Breast epithelium (tissue), 4 donors: ENCODE results near the gene CFAP300. TPM values are rescaled to one million over a fixed set of nuclear protein-coding genes. Genes with fewer than 3 reads are reported as not detected.

ENCODE experiments used
- DNase-seq, 2 donors: peaks; one replicate each; pipeline ENCODE4 v3.0.0-alpha.2; 2019; ENCODE audit warnings: low spot score in 2 of 2
- H3K27ac ChIP-seq, 2 donors: fragments of 200-600 bp; sonication (generic) in 1 of 2; one replicate each; pipeline ENCODE4 v1.5.1; 2016 to 2019; ENCODE audit warnings: mild to moderate bottlenecking in 1 of 2
- H3K27me3 ChIP-seq, 2 donors: fragments of 200-600 bp; sonication (generic) in 1 of 2; one replicate each; pipeline versions ENCODE4 v1.5.1 to v1.6.0; 2017 to 2019; ENCODE audit warnings: control low read depth in 1 of 2, mild to moderate bottlenecking in 1 of 2
- H3K36me3 ChIP-seq: fragments of 200-600 bp; one replicate; pipeline ENCODE4 v1.5.1; 2019
- H3K4me1 ChIP-seq, 2 donors: fragments of 200-600 bp; sonication (generic); one replicate each; pipeline ENCODE4 v1.5.1; 2016 to 2019; ENCODE audit warnings: control low read depth in 1 of 2
- H3K4me3 ChIP-seq, 3 donors: fragments of 200-600 bp; sonication (generic); 1 replicate in 2 of 3; 2 replicates in 1 of 3; pipeline ENCODE4 v1.5.1; 2016 to 2019; ENCODE audit warnings: mild to moderate bottlenecking in 3 of 3, moderate library complexity in 2 of 3
- H3K9me3 ChIP-seq, 2 donors: fragments of 200-600 bp; sonication (generic) in 1 of 2; one replicate each; pipeline ENCODE4 v1.5.1; 2016 to 2019; ENCODE audit warnings: control low read depth in 1 of 2
- CTCF ChIP-seq, 3 donors: fragments of 450-650 bp; IDR thresholded peaks; one replicate each; pipeline ENCODE4 v1.5.1; 2016 to 2017; ENCODE audit warnings: antibody characterized with exemption in 3 of 3, mild to moderate bottlenecking in 3 of 3, moderate library complexity in 3 of 3
- POLR2A ChIP-seq: fragments of 450-650 bp; IDR thresholded peaks from one replicate; pipeline ENCODE4 v1.6.1; 2016; ENCODE audit warnings: antibody characterized with exemption, mild to moderate bottlenecking, moderate library complexity
- POLR2AphosphoS5 ChIP-seq, 3 donors: sonication (generic); formaldehyde crosslinking; IDR thresholded peaks; one replicate each; pipeline ENCODE4 v1.6.1; 2017; ENCODE audit warnings: antibody characterized with exemption in 3 of 3
- intact Hi-C: fragments of 100-400 bp; cut with DNase I; formaldehyde crosslinking; loops from one replicate; pipeline ENCODE4 v1.15.1; 2023; ENCODE audit warnings: low total_unique reads
- total RNA-seq, 3 donors: library from RNA; depleted of rRNA; stranded (reverse); fragments of >200 nt; gene quantifications; one replicate each; pipeline ENCODE4 v1.1.0, GENCODE V29; 2016

Gene CFAP300
- total RNA-seq, 3 donors from 2014 or later, result 2.0 to 8.3 (median 4.4) TPM

- H3K4me3 ChIP-seq, result no peak overlapping the region
- TF ChIP-seq CTCF (IDR thresholded peaks at IDR 0.05) (no peak), POLR2AphosphoS5 (IDR thresholded peaks at IDR 0.05) (no peak)
- no peaks in the 10 kb centered on the region for H3K36me3 ChIP-seq
- intact Hi-C loops, result no loop called here
- H3K4me1 ChIP-seq, result no peaks in the 10 kb centered on the region
- H3K27me3 ChIP-seq, result no peaks in the 10 kb centered on the region
- no peak overlapping the region for H3K27ac ChIP-seq
- DNase-seq, result no peak
- H3K9me3 ChIP-seq, result no peaks in the 10 kb centered on the region
Observed at GRCh38 chr11:102050927-102051575, 3.8 kb downstream of the CFAP300 start.

DNA sequence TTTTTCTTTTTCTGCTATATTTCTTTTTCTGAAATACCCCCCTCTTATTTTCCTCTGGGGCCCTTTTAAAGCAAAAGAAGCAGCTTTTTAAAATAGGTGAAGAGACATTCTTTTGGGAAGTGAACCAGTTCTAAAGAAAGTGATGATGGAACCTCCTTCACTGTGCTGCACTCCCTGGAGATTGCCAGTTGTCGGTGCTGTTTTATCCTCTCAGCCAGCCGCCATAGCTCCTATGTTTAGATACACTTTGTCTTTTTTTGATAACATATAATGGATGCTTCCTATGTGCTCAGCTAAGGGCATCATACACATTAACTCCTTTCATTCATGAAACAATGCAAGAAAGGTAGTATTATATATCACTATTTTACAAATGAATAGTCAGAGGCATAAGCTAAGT is 14.0 kb downstream of the CFAP300 start:
- intact Hi-C loops, result no loop called here
- H3K36me3 ChIP-seq, result no peaks in the 10 kb centered on the region

DNA sequence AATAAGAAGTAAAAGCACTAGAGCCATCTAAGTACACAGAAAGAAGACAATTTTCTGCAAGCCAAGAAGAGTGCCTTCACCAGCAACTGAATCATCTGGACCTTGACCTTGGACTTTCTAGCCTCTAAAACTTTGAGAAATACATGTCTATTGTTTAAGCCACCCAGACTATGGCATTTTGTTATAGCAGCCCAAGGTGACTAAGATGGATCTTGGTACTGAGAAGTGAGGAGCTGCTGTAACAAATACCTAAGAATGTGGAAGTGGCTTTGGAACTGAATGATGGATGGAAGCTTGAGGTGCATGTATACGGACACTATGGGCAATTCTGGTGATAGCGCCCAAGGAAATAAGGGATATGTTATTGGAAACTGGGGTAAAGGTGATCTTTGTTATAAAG is 14.9 kb downstream of the CFAP300 start:
- intact Hi-C loops, result no loop called here

More for the DNA sequence above, 14.0 kb downstream of the CFAP300 start:
- TF ChIP-seq POLR2AphosphoS5 (IDR thresholded peaks at IDR 0.05) (no peak), POLR2A (no peak), CTCF (IDR thresholded peaks at IDR 0.05) (no peak)
- no peak for DNase-seq
- H3K27me3 ChIP-seq, result no peaks in the 10 kb centered on the region
- H3K4me1 ChIP-seq, result no peaks in the 10 kb centered on the region
- H3K4me3 ChIP-seq, result no peak overlapping the region
- H3K27ac ChIP-seq, result no peak overlapping the region
- H3K9me3 ChIP-seq, result no peaks in the 10 kb centered on the region

GRCh38 chr11:102064316-102064715 is 17.1 kb downstream of the CFAP300 start:
- no peak for TF ChIP-seq CTCF (IDR thresholded peaks at IDR 0.05)
- peak in 1 of 3 donors; percentile 27 for TF ChIP-seq POLR2AphosphoS5 (IDR thresholded peaks at IDR 0.05)
- no peak for TF ChIP-seq POLR2A
- H3K9me3 ChIP-seq, result no peaks in the 10 kb centered on the region
- no peaks in the 10 kb centered on the region for H3K36me3 ChIP-seq
- H3K4me3 ChIP-seq, result no peak overlapping the region
- no peaks in the 10 kb centered on the region for H3K27me3 ChIP-seq
- H3K27ac ChIP-seq, result peak overlapping the region; percentile 30 to 40
- intact Hi-C loops, result no loop called here
- DNase-seq, result peak in 1 of 2 donors; percentile 47
- no peaks in the 10 kb centered on the region for H3K4me1 ChIP-seq

More for the DNA sequence above, 14.9 kb downstream of the CFAP300 start:
- H3K9me3 ChIP-seq, result no peaks in the 10 kb centered on the region
- H3K4me3 ChIP-seq, result no peak overlapping the region
- no peak overlapping the region for H3K27ac ChIP-seq
- TF ChIP-seq POLR2AphosphoS5 (IDR thresholded peaks at IDR 0.05) (no peak), CTCF (IDR thresholded peaks at IDR 0.05) (no peak), POLR2A (no peak)
- no peaks in the 10 kb centered on the region for H3K27me3 ChIP-seq
- H3K36me3 ChIP-seq, result no peaks in the 10 kb centered on the region
- no peaks in the 10 kb centered on the region for H3K4me1 ChIP-seq
- DNase-seq, result no peak

DNA sequence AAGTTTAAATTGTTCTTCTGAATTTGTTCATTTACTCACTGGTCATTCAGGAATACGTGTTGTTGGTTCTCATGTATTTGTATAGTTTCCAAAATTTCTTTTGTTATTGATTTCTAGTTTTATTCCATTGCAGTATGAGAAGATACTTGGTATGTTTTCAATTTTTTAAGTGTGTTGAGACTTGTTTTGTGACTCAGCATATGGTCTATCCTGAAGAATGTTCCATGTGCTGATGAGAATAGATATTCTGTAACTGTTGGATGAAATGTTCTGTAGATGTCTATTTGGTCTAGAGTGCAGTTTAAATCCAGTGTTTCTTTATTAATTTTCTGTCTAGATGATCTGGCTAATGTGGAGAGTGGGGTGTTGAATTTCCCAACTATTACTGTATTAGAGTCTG is 23.5 kb downstream of the CFAP300 start:
- Histone ChIP-seq H3K4me1 (no peaks in the 10 kb centered on the region), H3K9me3 (peaks cover 0 to 17% of the 10 kb centered on the region in 2 donors), H3K27ac (no peak overlapping the region), H3K4me3 (no peak overlapping the region), H3K36me3 (no peaks in the 10 kb centered on the region), H3K27me3 (no peaks in the 10 kb centered on the region)
- intact Hi-C loops, result no loop called here
- TF ChIP-seq POLR2A (no peak), POLR2AphosphoS5 (IDR thresholded peaks at IDR 0.05) (no peak), CTCF (IDR thresholded peaks at IDR 0.05) (no peak)
- DNase-seq, result no peak
